ENCODE data around the gene KCNIP4. TPM values are rescaled to one million over a fixed set of nuclear protein-coding genes. Genes with fewer than 3 reads are reported as not detected.

KCNIP4 gene
- total RNA-seq, 1 donor = 1.7 TPM

GRCh38 chr4:21864686-21865085 is 83.9 kb downstream of the KCNIP4 start:
- no peak for TF ChIP-seq CTCF (IDR thresholded peaks at IDR 0.05; ENCODE audit: insufficient read depth, low read length)
- no peak for DNase-seq (ENCODE audit: low read depth)
- H3K4me3 ChIP-seq (ENCODE audit: low read depth, low read length) = no peak overlapping the region

GRCh38 chr4:21862917-21863316 is 85.7 kb downstream of the KCNIP4 start:
- H3K4me3 ChIP-seq (ENCODE audit: low read depth, low read length) = no peak overlapping the region
- TF ChIP-seq CTCF (IDR thresholded peaks at IDR 0.05; ENCODE audit: insufficient read depth, low read length) = no peak
- no peak for DNase-seq (ENCODE audit: low read depth)

GRCh38 chr4:21858971-21859370 is 89.6 kb downstream of the KCNIP4 start:
- DNase-seq (ENCODE audit: low read depth) = no peak
- TF ChIP-seq CTCF (IDR thresholded peaks at IDR 0.05; ENCODE audit: insufficient read depth, low read length) = no peak
- H3K4me3 ChIP-seq (ENCODE audit: low read depth, low read length) = no peak overlapping the region

GRCh38 chr4:21856754-21857153 is 91.8 kb downstream of the KCNIP4 start:
- no peak for DNase-seq (ENCODE audit: low read depth)
- H3K4me3 ChIP-seq (ENCODE audit: low read depth, low read length) = no peak overlapping the region
- no peak for TF ChIP-seq CTCF (IDR thresholded peaks at IDR 0.05; ENCODE audit: insufficient read depth, low read length)

GRCh38 chr4:21856301-21856700 is 92.3 kb downstream of the KCNIP4 start:
- no peak overlapping the region for H3K4me3 ChIP-seq (ENCODE audit: low read depth, low read length)
- no peak for TF ChIP-seq CTCF (IDR thresholded peaks at IDR 0.05; ENCODE audit: insufficient read depth, low read length)
- no peak for DNase-seq (ENCODE audit: low read depth)

GRCh38 chr4:21849077-21849476 is 99.5 kb downstream of the KCNIP4 start:
- TF ChIP-seq CTCF (IDR thresholded peaks at IDR 0.05; ENCODE audit: insufficient read depth, low read length) = no peak
- DNase-seq (ENCODE audit: low read depth) = no peak

GRCh38 chr4:21848021-21848420 is 100.6 kb downstream of the KCNIP4 start:
- no peak for DNase-seq (ENCODE audit: low read depth)
- no peak for TF ChIP-seq CTCF (IDR thresholded peaks at IDR 0.05; ENCODE audit: insufficient read depth, low read length)
- no peak overlapping the region for H3K4me3 ChIP-seq (ENCODE audit: low read depth, low read length)

More at GRCh38 chr4:21849077-21849476, 99.5 kb downstream of the KCNIP4 start:
- no peak overlapping the region for H3K4me3 ChIP-seq (ENCODE audit: low read depth, low read length)
